HEK293 (cell line): ENCODE measurements around the gene DCP1B.
A peak's percentile ranks its signal among the peaks of the same experiment; 100 is the strongest.

Experiments used
- CTCF ChIA-PET: fragments of 350-600 bp; formaldehyde crosslinking; extraction: SDS; loops from one replicate; lab custom pipeline; 2021; ENCODE audit warnings: antibody characterized with exemption; lab: Yijun Ruan, JAX
- POLR2A ChIA-PET: fragments of 300-600 bp; formaldehyde crosslinking; extraction: SDS; loops from one replicate; lab custom pipeline; 2020; ENCODE audit warnings: antibody characterized with exemption, inconsistent platforms; lab: Yijun Ruan, JAX
- H3K27ac ChIP-seq: fragments of 200-500 bp; sonication (Bioruptor generic); 2 replicates; pipeline ENCODE4 v1.5.1; 2014; ENCODE audit warnings: low read depth, low read length, control low read depth, inconsistent platforms; ENCODE audit errors: extremely low read depth
- H3K36me3 ChIP-seq, 2 experiments: fragments of 200-500 bp in 1 of 2; sonication (Bioruptor generic) in 1 of 2; 1 replicate in 1 of 2; 2 replicates in 1 of 2; pipeline ENCODE4 v1.5.1; 2014 to 2017; ENCODE audit warnings: inconsistent platforms in 2 of 2, low read length in 2 of 2; ENCODE audit not compliant: control insufficient read depth in 2 of 2, insufficient read depth in 1 of 2
- H3K4me1 ChIP-seq: fragments of 200-500 bp; sonication (Bioruptor generic); 2 replicates; pipeline ENCODE4 v1.5.1; 2014; ENCODE audit warnings: mild to moderate bottlenecking, low read length, inconsistent platforms; ENCODE audit not compliant: control insufficient read depth, insufficient read depth
- H3K4me3 ChIP-seq: 2 replicates; pipeline ENCODE4 v1.5.1; 2011; ENCODE audit warnings: low read depth, mild to moderate bottlenecking, control low read depth, low read length, moderate library complexity
- H3K9me3 ChIP-seq: fragments of 200-500 bp; sonication (Bioruptor generic); 2 replicates; pipeline ENCODE4 v1.5.1; 2014; ENCODE audit warnings: low read depth, low read length, inconsistent platforms; ENCODE audit not compliant: control insufficient read depth, insufficient read depth
- ATF2 ChIP-seq: fragments of 450-650 bp; formaldehyde crosslinking; IDR thresholded peaks from 2 replicates; pipeline ENCODE4 v1.5.1; 2016; ENCODE audit warnings: missing biosample characterization, missing genetic modification characterization, low read depth
- GFI1B ChIP-seq: fragments of 450-650 bp; formaldehyde crosslinking; IDR thresholded peaks from 2 replicates; pipeline ENCODE4 v1.5.1; 2016; ENCODE audit warnings: missing biosample characterization, missing genetic modification characterization
- HOXA7 ChIP-seq: sonication (generic); formaldehyde crosslinking; IDR thresholded peaks from 2 replicates; pipeline ENCODE4 v1.8.1; 2022; ENCODE audit warnings: missing genetic modification reagents, borderline replicate concordance
- PRDM1 ChIP-seq: fragments of 450-650 bp; formaldehyde crosslinking; IDR thresholded peaks from 2 replicates; pipeline ENCODE4; 2016; ENCODE audit warnings: missing biosample characterization, missing genetic modification characterization
- TRIM28 ChIP-seq: IDR thresholded peaks from 2 replicates; pipeline ENCODE4 v1.6.1; 2011; ENCODE audit warnings: low read length, control low read depth, borderline replicate concordance
- ZBTB7A ChIP-seq: fragments of 450-650 bp; formaldehyde crosslinking; IDR thresholded peaks from 2 replicates; pipeline ENCODE4 v1.5.1; 2016; ENCODE audit warnings: low read depth, missing biosample characterization, missing genetic modification characterization
- ZFP41 ChIP-seq: fragments of 450-650 bp; formaldehyde crosslinking; IDR thresholded peaks from 2 replicates; pipeline ENCODE4 v1.5.1; 2016; ENCODE audit warnings: missing biosample characterization, missing genetic modification characterization, borderline replicate concordance
- ZNF175 ChIP-seq: fragments of 450-650 bp; formaldehyde crosslinking; IDR thresholded peaks from 2 replicates; pipeline ENCODE4 v1.5.1; 2016; ENCODE audit warnings: missing biosample characterization, missing genetic modification characterization
- ZNF214 ChIP-seq: fragments of 450-650 bp; formaldehyde crosslinking; IDR thresholded peaks from 2 replicates; pipeline ENCODE4 v1.5.1; 2017; ENCODE audit warnings: missing biosample characterization, mild to moderate bottlenecking, missing genetic modification characterization, borderline replicate concordance
- ZNF248 ChIP-seq: fragments of 450-650 bp; formaldehyde crosslinking; IDR thresholded peaks from 2 replicates; pipeline ENCODE4 v1.5.1; 2017; ENCODE audit warnings: missing biosample characterization, missing genetic modification characterization
- ZNF350 ChIP-seq: fragments of 450-650 bp; formaldehyde crosslinking; IDR thresholded peaks from 2 replicates; pipeline ENCODE4 v1.5.0; 2017; ENCODE audit warnings: missing biosample characterization, mild to moderate bottlenecking, missing genetic modification characterization
- ZNF37A ChIP-seq: fragments of 450-650 bp; IDR thresholded peaks from 2 replicates; pipeline ENCODE4 v1.5.1; 2018; ENCODE audit warnings: missing biosample characterization, missing genetic modification characterization
- ZNF398 ChIP-seq: fragments of 450-650 bp; formaldehyde crosslinking; IDR thresholded peaks from 2 replicates; pipeline ENCODE4 v1.5.1; 2017; ENCODE audit warnings: missing biosample characterization, missing genetic modification characterization
- ZNF48 ChIP-seq: fragments of 450-650 bp; formaldehyde crosslinking; IDR thresholded peaks from 2 replicates; pipeline ENCODE4 v1.5.1; 2016; ENCODE audit warnings: missing biosample characterization, missing genetic modification characterization
- ZNF518A ChIP-seq: fragments of 450-650 bp; formaldehyde crosslinking; conservative IDR thresholded peaks from 2 replicates; pipeline ENCODE4 v1.5.1; 2016; ENCODE audit warnings: low read depth, missing biosample characterization, missing genetic modification characterization
- ZNF549 ChIP-seq: fragments of 450-650 bp; IDR thresholded peaks from 2 replicates; pipeline ENCODE4 v1.5.1; 2018; ENCODE audit warnings: missing biosample characterization, missing genetic modification characterization, mild to moderate bottlenecking, inconsistent platforms, moderate library complexity
- ZNF623 ChIP-seq: fragments of 450-650 bp; formaldehyde crosslinking; IDR thresholded peaks from 2 replicates; pipeline ENCODE4 v1.5.1; 2016; ENCODE audit warnings: missing biosample characterization, missing genetic modification characterization
- ZNF660 ChIP-seq: fragments of 450-650 bp; IDR thresholded peaks from 2 replicates; pipeline ENCODE4 v1.5.1; 2018; ENCODE audit warnings: missing biosample characterization, mild to moderate bottlenecking, missing genetic modification characterization
- ZNF791 ChIP-seq: fragments of 450-650 bp; formaldehyde crosslinking; IDR thresholded peaks from 2 replicates; pipeline ENCODE4 v1.5.1; 2016; ENCODE audit warnings: missing biosample characterization, missing genetic modification characterization
- ZSCAN30 ChIP-seq: fragments of 450-650 bp; IDR thresholded peaks from 2 replicates; pipeline ENCODE4 v1.5.1; 2018; ENCODE audit warnings: missing biosample characterization, mild to moderate bottlenecking, missing genetic modification characterization, moderate library complexity
- ZSCAN4 ChIP-seq: fragments of 450-650 bp; formaldehyde crosslinking; IDR thresholded peaks from 2 replicates; pipeline ENCODE4 v1.5.1; 2017; ENCODE audit warnings: missing biosample characterization, missing genetic modification characterization

Gene DCP1B

GRCh38 chr12:2009623-2010022 is 5.4 kb upstream of the DCP1B start (continued):
- peak; percentile 64; the same call in 1 of the 2 replicates for TF ChIP-seq ATF2 (tag by site-specific recombination)
- TF ChIP-seq ZNF175 (tag by site-specific recombination) = no peak
- TF ChIP-seq, all 188 proteins: peak for 10

GRCh38 chr12:2008677-2009076 is 4.4 kb upstream of the DCP1B start:
- no peak overlapping the region for H3K4me3 ChIP-seq
- no peaks in the 10 kb centered on the region for H3K36me3 ChIP-seq
- ChIA-PET CTCF (interaction anchor here (0.6 to 1.6 kb wide), 3 partner anchors 20 to 272 kb away, joined by 3 to 5 read pairs (median 4); no protein-coding TSS in a partner anchor), POLR2A (no interaction called here)
- H3K9me3 ChIP-seq = no peaks in the 10 kb centered on the region
- no peak overlapping the region for H3K27ac ChIP-seq
- TF ChIP-seq HOXA7 (CRISPR knock-in tag) = no peak
- H3K4me1 ChIP-seq = peaks cover 2% of the 10 kb centered on the region; the same call in 1 of the 2 replicates

GRCh38 chr12:2003676-2004112 is 563 bp downstream of the DCP1B start:
- no peak for TF ChIP-seq ZNF214 (tag by site-specific recombination)
- no peak for TF ChIP-seq ZNF350
- no peak for TF ChIP-seq ZNF623 (tag by site-specific recombination)
- TF ChIP-seq ZNF48 (tag by site-specific recombination) = no peak
- no peak for TF ChIP-seq ZNF549 (tag by site-specific recombination)
- peak; percentile 65 for TF ChIP-seq PRDM1 (tag by site-specific recombination)
- TF ChIP-seq ZNF791 = no peak
- no peak for TF ChIP-seq ZBTB7A (tag by site-specific recombination)
- TF ChIP-seq ZNF37A (tag by site-specific recombination) = no peak
- TF ChIP-seq ZNF518A = no peak
- no peak for TF ChIP-seq ZSCAN30 (tag by site-specific recombination)
- TF ChIP-seq ZSCAN4 (tag by site-specific recombination) = no peak
- TF ChIP-seq GFI1B (tag by site-specific recombination) = peak; percentile 7; the same call in 1 of the 2 replicates
- TF ChIP-seq TRIM28 = no peak
- TF ChIP-seq ZNF660 (tag by site-specific recombination) = no peak
- TF ChIP-seq ZFP41 (tag by site-specific recombination) = no peak
- no peak for TF ChIP-seq ZNF248 (tag by site-specific recombination)
- TF ChIP-seq ZNF398 (tag by site-specific recombination) = no peak
- peak overlapping the region; percentile 99 for H3K27ac ChIP-seq
- POLR2A ChIA-PET = interaction anchor here (0.6 to 1.2 kb wide), 2 partner anchors 22 to 446 kb away, joined by 3 read pairs; no protein-coding TSS in a partner anchor
- CTCF ChIA-PET = interaction anchor here (1.4 kb wide), 1 partner anchor 31 kb away, joined by 6 read pairs; no protein-coding TSS in a partner anchor
- H3K9me3 ChIP-seq = no peaks in the 10 kb centered on the region
- H3K36me3 ChIP-seq = no peaks in the 10 kb centered on the region
- peak overlapping the region; percentile 75 for H3K4me3 ChIP-seq
- H3K4me1 ChIP-seq = peaks cover 11% of the 10 kb centered on the region
